Endothelial cell of umbilical vein (primary cell): ENCODE measurements around the gene LFNG. TPM values are rescaled to one million over a fixed set of nuclear protein-coding genes. Genes with fewer than 3 reads are reported as not detected.

Experiments used
- BruUV-seq: library from RNA; stranded (reverse); fragments of 400-500 nt; replicated peaks from 2 replicates; lab custom pipeline; 2021; lab: Mats Ljungman, UMichigan
- CTCF ChIA-PET: fragments of 300-600, 350-600 bp; sonication (Branson Sonifier 250); formaldehyde crosslinking; loops from one replicate; lab custom pipeline; 2021; ENCODE audit warnings: antibody characterized with exemption, inconsistent platforms; lab: Charles Lee
- POLR2A ChIA-PET: fragments of 300-600, 350-600 bp; sonication (Branson Sonifier 250); formaldehyde crosslinking; loops from one replicate; lab custom pipeline; 2021; ENCODE audit warnings: antibody characterized with exemption, inconsistent platforms; lab: Charles Lee
- DNase-seq: peaks from one replicate; pipeline ENCODE4 v3.0.0-alpha.2; 2011; ENCODE audit warnings: low read depth, low spot score
- FAIRE-seq: peaks from 2 replicates; lab custom pipeline; 2011; peaks lifted over from hg19 to GRCh38; lab: Jason Lieb, UNC
- H2AFZ ChIP-seq: 2 replicates; pipeline ENCODE4 v1.6.0; 2012; ENCODE audit warnings: low read depth, low read length, control low read depth, inconsistent platforms
- H3K27ac ChIP-seq: 2 replicates; pipeline ENCODE4 v1.5.1; 2011; ENCODE audit warnings: low read depth, mild to moderate bottlenecking, control low read depth, low read length, moderate library complexity; ENCODE audit not compliant: insufficient read depth
- H3K27me3 ChIP-seq, 2 experiments: 2 replicates each; pipeline versions ENCODE4 v1.6.0 to v1.6.1; 2011; ENCODE audit warnings: low read length in 2 of 2, mixed read lengths in 1 of 2; ENCODE audit not compliant: control insufficient read depth in 2 of 2, insufficient read depth in 2 of 2
- H3K36me3 ChIP-seq, 2 experiments: 2 replicates in 1 of 2; 3 replicates in 1 of 2; pipeline ENCODE4 v1.5.1; 2011; ENCODE audit warnings: low read length in 2 of 2, mild to moderate bottlenecking in 1 of 2, moderate library complexity in 1 of 2; ENCODE audit not compliant: control insufficient read depth in 2 of 2, insufficient read depth in 2 of 2; ENCODE audit errors: extremely low read depth in 1 of 2
- H3K4me1 ChIP-seq: 3 replicates; pipeline ENCODE4 v1.5.1; 2011; ENCODE audit warnings: mild to moderate bottlenecking, low read length; ENCODE audit not compliant: control insufficient read depth, insufficient read depth; ENCODE audit errors: extremely low read depth
- H3K4me2 ChIP-seq: 2 replicates; pipeline ENCODE4 v1.6.1; 2011; ENCODE audit warnings: low read length, control low read depth, mixed read lengths; ENCODE audit not compliant: insufficient read depth
- H3K4me3 ChIP-seq, 3 experiments: fragments of 200-600 bp in 1 of 3; sonication (generic), shearing (Covaris generic) in 1 of 3; replicated peaks in 1 of 3; 2 replicates each; pipeline ENCODE4 v1.5.1; 2011 to 2016; ENCODE audit warnings: control low read depth in 3 of 3, low read length in 3 of 3, mild to moderate bottlenecking in 2 of 3, inconsistent platforms in 1 of 3, low read depth in 1 of 3, moderate library complexity in 1 of 3; ENCODE audit not compliant: insufficient read depth in 1 of 3
- H3K79me2 ChIP-seq: 2 replicates; pipeline ENCODE4 v1.6.0; 2012; ENCODE audit warnings: low read length, inconsistent platforms; ENCODE audit not compliant: control insufficient read depth, insufficient read depth
- H3K9ac ChIP-seq: replicated peaks from 2 replicates; pipeline ENCODE3; 2011; ENCODE audit warnings: low read length, control low read depth; ENCODE audit not compliant: insufficient read depth; ENCODE audit errors: extremely low read depth
- H3K9me1 ChIP-seq: replicated peaks from 3 replicates; pipeline ENCODE4 v1.6.0; 2011; ENCODE audit warnings: mild to moderate bottlenecking, low read length; ENCODE audit not compliant: control insufficient read depth, insufficient read depth; ENCODE audit errors: extremely low read depth
- H3K9me3 ChIP-seq: replicated peaks from 2 replicates; pipeline ENCODE4 v1.5.1; 2012; ENCODE audit warnings: low read length, inconsistent platforms; ENCODE audit not compliant: control insufficient read depth, insufficient read depth
- H4K20me1 ChIP-seq: replicated peaks from 2 replicates; pipeline ENCODE3; 2011; ENCODE audit warnings: mild to moderate bottlenecking, low read length; ENCODE audit not compliant: control insufficient read depth, insufficient read depth; ENCODE audit errors: extremely low read depth
- CTCF ChIP-seq, 2 donors: IDR thresholded peaks; 1 replicate in 1 of 2; 2 replicates in 1 of 2; pipeline ENCODE4 v1.5.1; 2011; ENCODE audit warnings: low read length in 2 of 2, mild to moderate bottlenecking in 2 of 2, moderate library complexity in 2 of 2, control low read depth in 1 of 2, inconsistent platforms in 1 of 2, low read depth in 1 of 2; ENCODE audit not compliant: insufficient read depth in 1 of 2; ENCODE audit errors: extremely low read depth in 1 of 2
- EZH2 ChIP-seq: IDR thresholded peaks from 2 replicates; pipeline ENCODE4 v1.6.1; 2012; ENCODE audit warnings: borderline replicate concordance, low read depth, mild to moderate bottlenecking, moderate library complexity, low read length, inconsistent platforms; ENCODE audit not compliant: severe bottlenecking
- FOS ChIP-seq: IDR thresholded peaks from 2 replicates; pipeline ENCODE4 v1.6.1; 2011; ENCODE audit warnings: mild to moderate bottlenecking, low read length, moderate library complexity, borderline replicate concordance; ENCODE audit not compliant: insufficient read depth
- GATA2 ChIP-seq: IDR thresholded peaks from 2 replicates; pipeline ENCODE4 v1.7.0; 2011; ENCODE audit warnings: low read depth, mild to moderate bottlenecking, moderate library complexity, mixed read lengths, low read length; ENCODE audit not compliant: insufficient read length, insufficient read depth
- JUN ChIP-seq: IDR thresholded peaks from 2 replicates; pipeline ENCODE4 v1.6.1; 2011; ENCODE audit warnings: borderline replicate concordance, low read depth; ENCODE audit not compliant: insufficient read length, insufficient read depth
- MAX ChIP-seq: IDR thresholded peaks from 2 replicates; pipeline ENCODE4 v1.6.1; 2011; ENCODE audit not compliant: insufficient read depth, insufficient read length
- MYC ChIP-seq: IDR thresholded peaks from one replicate; pipeline ENCODE4 v1.6.1; 2011; ENCODE audit warnings: mild to moderate bottlenecking, low read depth, low read length
- POLR2A ChIP-seq: IDR thresholded peaks from 2 replicates; pipeline ENCODE4 v1.6.1; 2012; ENCODE audit warnings: low read depth, mild to moderate bottlenecking, control low read depth, low read length
- POLR2AphosphoS5 ChIP-seq: IDR thresholded peaks from 2 replicates; pipeline ENCODE4 v1.6.1; 2012; ENCODE audit warnings: low read depth, mild to moderate bottlenecking, control low read depth, low read length, moderate library complexity; ENCODE audit not compliant: insufficient read depth
- dilution Hi-C: fragments of 300-500 bp; cut with MboI; formaldehyde crosslinking; loops from one replicate; pipeline ENCODE4 v1.15.0; 2019; ENCODE audit warnings: low sequenced_read_pairs; ENCODE audit not compliant: extremely low pct_ligation_motif_present
- intact Hi-C: fragments of 100-400 bp; cut with micrococcal nuclease; formaldehyde crosslinking; loops from one replicate; pipeline ENCODE4 v1.10.0; 2022
- polyA plus RNA-seq, 4 experiments: library from polyadenylated mRNA; depleted of rRNA in 3 of 4; stranded (reverse) in 3 of 4; unstranded in 1 of 4; fragments of >200 nt; gene quantifications; 2 replicates each; pipeline versions ENCODE4 v1.2.1 to v1.2.3, GENCODE V29; 2011 to 2012; ENCODE audit warnings: missing spikeins in 1 of 4
- total RNA-seq: library from RNA; stranded (reverse); gene quantifications from 2 replicates; pipeline ENCODE4 v1.2.3, GENCODE V29; 2021

LFNG gene
- total and polyA plus RNA-seq, 2 donors (not counting 3 experiments of a cell fraction or from before 2014, with no cell fraction given), result 12.6 to 13.1 TPM

GRCh38 chr7:2539031-2539911, 19.7 kb downstream of the LFNG start:
- TF ChIP-seq MAX (no peak), POLR2A (no peak)
- Histone ChIP-seq H3K9me3 (no peaks in the 10 kb centered on the region), H3K4me3 (no peak overlapping the region), H3K9ac (no peak overlapping the region), H3K4me1 (no peaks in the 10 kb centered on the region), H2AFZ (no peak overlapping the region), H3K27me3 (no peaks in the 10 kb centered on the region), H3K4me2 (no peak overlapping the region), H3K79me2 (no peaks in the 10 kb centered on the region), H3K9me1 (no peaks in the 10 kb centered on the region), H3K27ac (no peak overlapping the region), H3K36me3 (peaks cover 0 to 31% of the 10 kb centered on the region in 2 experiments), H4K20me1 (no peaks in the 10 kb centered on the region)
- dilution Hi-C loops (no loop called here), intact Hi-C loops (no loop called here)
- CTCF ChIA-PET, result interaction anchor here (0.5 to 1.8 kb wide), 2 partner anchors 8 to 70 kb away, joined by 3 to 6 read pairs; no protein-coding TSS in a partner anchor
- DNase-seq, result no peak
- FAIRE-seq, result no peak
- POLR2A ChIA-PET, result interaction anchor here (0.6 kb wide), 1 partner anchor 10 kb away, joined by 3 read pairs; no protein-coding TSS in a partner anchor
- BruUV-seq, result no TSS peak

- no peak for FAIRE-seq
- no peak for TF ChIP-seq GATA2
- no peak for TF ChIP-seq FOS
- no peak for TF ChIP-seq POLR2AphosphoS5
- no peak for TF ChIP-seq JUN
- TF ChIP-seq CTCF (IDR thresholded peaks at IDR 0.05; ENCODE audit: extremely low read depth in 1 of 2, insufficient read depth in 1 of 2, low read depth in 1 of 2, low read length in 2 of 2), result no peak
- TF ChIP-seq MYC, result no peak
- TF ChIP-seq MAX, result no peak
- TF ChIP-seq POLR2A, result no peak
- TF ChIP-seq EZH2, result no peak
- H3K4me2 ChIP-seq, result no peak overlapping the region
- H3K9ac ChIP-seq, result no peak overlapping the region
- no peak overlapping the region for H2AFZ ChIP-seq
- H3K79me2 ChIP-seq, result no peaks in the 10 kb centered on the region
- DNase-seq, result no peak
- ChIA-PET POLR2A (no interaction called here), CTCF (interaction anchor here (1.8 kb wide), 1 partner anchor 71 kb away, joined by 6 read pairs; no protein-coding TSS in a partner anchor)
- no peaks in the 10 kb centered on the region for H3K9me3 ChIP-seq
- no peaks in the 10 kb centered on the region for H3K9me1 ChIP-seq
- H3K36me3 ChIP-seq, result peaks cover 0 to 31% of the 10 kb centered on the region in 2 experiments
- H3K27ac ChIP-seq, result no peak overlapping the region
- no peak overlapping the region for H3K4me3 ChIP-seq
- H3K4me1 ChIP-seq, result no peaks in the 10 kb centered on the region
- BruUV-seq, result no TSS peak
- dilution Hi-C loops (no loop called here), intact Hi-C loops (no loop called here)
- no peaks in the 10 kb centered on the region for H4K20me1 ChIP-seq
- no peaks in the 10 kb centered on the region for H3K27me3 ChIP-seq
These were observed 20.6 kb downstream of the LFNG start for GRCh38 chr7:2540133-2540532.
